Measurements from ENCODE around the gene SPINK4. TPM values are rescaled to one million over a fixed set of nuclear protein-coding genes. Genes with fewer than 3 reads are reported as not detected.

SPINK4 gene
- total RNA-seq, 1 donor = not detected

- no peak for DNase-seq (ENCODE audit: low read depth in 2 of 3, low spot score in 2 of 3)
Observed at GRCh38 chr9:33228606-33229005, 11.4 kb upstream of the SPINK4 start.

GRCh38 chr9:33229359-33230114, 10.4 kb upstream of the SPINK4 start:
- DNase-seq (ENCODE audit: low read depth in 2 of 3, low spot score in 2 of 3) = no peak

GRCh38 chr9:33230756-33231622, 9.0 kb upstream of the SPINK4 start:
- DNase-seq (ENCODE audit: low read depth in 2 of 3, low spot score in 2 of 3) = no peak

- DNase-seq (ENCODE audit: low read depth in 2 of 3, low spot score in 2 of 3) = no peak
Observed at GRCh38 chr9:33231623-33231942, 8.4 kb upstream of the SPINK4 start.

GRCh38 chr9:33232815-33233214, 7.2 kb upstream of the SPINK4 start:
- no peak for DNase-seq (ENCODE audit: low read depth in 2 of 3, low spot score in 2 of 3)

GRCh38 chr9:33233626-33234342, 6.2 kb upstream of the SPINK4 start:
- peak in 2 of 3 donors; percentile 82 to 94 for DNase-seq (ENCODE audit: low read depth in 2 of 3, low spot score in 2 of 3)

GRCh38 chr9:33234511-33235467, 5.2 kb upstream of the SPINK4 start:
- no peak for DNase-seq (ENCODE audit: low read depth in 2 of 3, low spot score in 2 of 3)

- no peak for DNase-seq (ENCODE audit: low read depth in 2 of 3, low spot score in 2 of 3)
Observed at GRCh38 chr9:33236571-33236970, 3.4 kb upstream of the SPINK4 start.

GRCh38 chr9:33241298-33241697, 1.3 kb downstream of the SPINK4 start:
- no peak for DNase-seq (ENCODE audit: low read depth in 2 of 3, low spot score in 2 of 3)

- DNase-seq (ENCODE audit: low read depth in 2 of 3, low spot score in 2 of 3) = no peak
Observed at GRCh38 chr9:33242609-33243134, 2.7 kb downstream of the SPINK4 start.

- DNase-seq (ENCODE audit: low read depth in 2 of 3, low spot score in 2 of 3) = no peak
Observed at GRCh38 chr9:33244137-33244784, 4.3 kb downstream of the SPINK4 start.

- no peak for DNase-seq (ENCODE audit: low read depth in 2 of 3, low spot score in 2 of 3)
Observed at GRCh38 chr9:33245341-33245740, 5.4 kb downstream of the SPINK4 start.

- no peak for DNase-seq (ENCODE audit: low read depth in 2 of 3, low spot score in 2 of 3)
Observed at GRCh38 chr9:33246269-33246860, 6.4 kb downstream of the SPINK4 start.

- DNase-seq (ENCODE audit: low read depth in 2 of 3, low spot score in 2 of 3) = no peak
Observed at GRCh38 chr9:33248606-33249005, 8.6 kb downstream of the SPINK4 start.

GRCh38 chr9:33249087-33249658, 9.2 kb downstream of the SPINK4 start:
- peak in 1 of 3 donors; percentile 21 for DNase-seq (ENCODE audit: low read depth in 2 of 3, low spot score in 2 of 3)

GRCh38 chr9:33249983-33250382, 10.0 kb downstream of the SPINK4 start:
- no peak for DNase-seq (ENCODE audit: low read depth in 2 of 3, low spot score in 2 of 3)

- no peak for DNase-seq (ENCODE audit: low read depth in 2 of 3, low spot score in 2 of 3)
Observed at GRCh38 chr9:33250458-33250995, 10.6 kb downstream of the SPINK4 start.

GRCh38 chr9:33254211-33254610, 14.2 kb downstream of the SPINK4 start:
- DNase-seq (ENCODE audit: low read depth in 2 of 3, low spot score in 2 of 3) = no peak

All from hematopoietic multipotent progenitor cell (in vitro differentiated cells).